GM21390 (cell line): Measurements from ENCODE around the gene MAMDC2.

ENCODE experiments used
- ATAC-seq: cut with Tn5 transposase; IDR thresholded peaks from one replicate; pipeline ENCODE4 v1.9.1; 2021; ENCODE audit not compliant: unreplicated experiment

Gene MAMDC2

DNA sequence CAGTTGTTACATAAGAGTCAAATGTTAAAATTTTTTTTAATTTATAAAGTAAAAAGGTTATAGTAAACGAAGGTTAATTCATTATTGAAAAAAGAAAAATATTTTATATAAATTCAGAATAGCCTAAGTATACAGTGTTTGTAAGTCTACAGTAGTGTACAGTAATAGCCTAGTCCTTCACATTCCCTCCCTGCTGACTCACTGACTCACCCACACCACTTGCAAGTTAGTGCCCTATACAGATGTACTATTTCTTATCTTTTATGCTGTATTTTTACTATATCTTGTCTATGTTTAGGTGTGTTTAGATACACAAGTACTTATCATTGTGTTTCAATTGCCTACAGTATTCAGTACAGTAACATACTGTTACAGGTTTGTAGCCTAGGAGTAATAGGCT, 57.6 kb downstream of the MAMDC2 start:
- no peak for ATAC-seq

DNA sequence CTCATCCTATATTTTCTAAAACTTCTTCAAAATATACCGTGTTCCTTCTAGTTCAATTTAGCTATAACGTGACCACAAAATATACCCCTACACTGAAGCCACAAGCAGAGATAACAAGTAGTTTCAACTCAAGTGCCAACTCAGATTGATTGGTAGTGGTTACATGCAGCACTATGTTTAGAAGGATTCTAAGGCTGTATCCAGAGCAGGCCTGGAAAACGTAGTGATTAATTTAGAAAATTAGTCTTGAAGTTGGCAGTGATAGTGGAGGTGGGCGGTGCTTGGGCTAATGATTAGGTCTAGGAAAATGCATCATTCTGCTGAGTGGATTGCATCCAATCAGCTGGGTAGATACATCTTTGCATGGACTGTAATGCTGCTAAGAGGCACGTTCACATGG, 61.5 kb downstream of the MAMDC2 start:
- ATAC-seq: no peak

GRCh38 chr9:70106571-70106970, 62.9 kb downstream of the MAMDC2 start:
- ATAC-seq: no peak

- ATAC-seq: no peak
Observed at GRCh38 chr9:70107558-70107957, 63.9 kb downstream of the MAMDC2 start.

DNA sequence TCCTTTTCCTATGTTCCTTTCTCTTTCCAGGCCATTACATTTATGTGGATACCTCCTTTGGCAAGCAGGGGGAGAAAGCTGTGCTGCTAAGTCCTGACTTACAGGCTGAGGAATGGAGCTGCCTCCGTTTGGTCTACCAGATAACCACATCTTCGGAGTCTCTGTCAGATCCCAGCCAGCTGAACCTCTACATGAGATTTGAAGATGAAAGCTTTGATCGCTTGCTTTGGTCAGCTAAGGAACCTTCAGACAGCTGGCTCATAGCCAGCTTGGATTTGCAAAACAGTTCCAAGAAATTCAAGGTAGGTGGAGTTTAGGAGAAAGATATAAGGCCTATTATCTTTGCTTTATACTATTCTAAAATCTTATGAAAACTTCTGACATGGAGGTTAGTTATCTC, 64.5 kb downstream of the MAMDC2 start:
- ATAC-seq: no peak

DNA sequence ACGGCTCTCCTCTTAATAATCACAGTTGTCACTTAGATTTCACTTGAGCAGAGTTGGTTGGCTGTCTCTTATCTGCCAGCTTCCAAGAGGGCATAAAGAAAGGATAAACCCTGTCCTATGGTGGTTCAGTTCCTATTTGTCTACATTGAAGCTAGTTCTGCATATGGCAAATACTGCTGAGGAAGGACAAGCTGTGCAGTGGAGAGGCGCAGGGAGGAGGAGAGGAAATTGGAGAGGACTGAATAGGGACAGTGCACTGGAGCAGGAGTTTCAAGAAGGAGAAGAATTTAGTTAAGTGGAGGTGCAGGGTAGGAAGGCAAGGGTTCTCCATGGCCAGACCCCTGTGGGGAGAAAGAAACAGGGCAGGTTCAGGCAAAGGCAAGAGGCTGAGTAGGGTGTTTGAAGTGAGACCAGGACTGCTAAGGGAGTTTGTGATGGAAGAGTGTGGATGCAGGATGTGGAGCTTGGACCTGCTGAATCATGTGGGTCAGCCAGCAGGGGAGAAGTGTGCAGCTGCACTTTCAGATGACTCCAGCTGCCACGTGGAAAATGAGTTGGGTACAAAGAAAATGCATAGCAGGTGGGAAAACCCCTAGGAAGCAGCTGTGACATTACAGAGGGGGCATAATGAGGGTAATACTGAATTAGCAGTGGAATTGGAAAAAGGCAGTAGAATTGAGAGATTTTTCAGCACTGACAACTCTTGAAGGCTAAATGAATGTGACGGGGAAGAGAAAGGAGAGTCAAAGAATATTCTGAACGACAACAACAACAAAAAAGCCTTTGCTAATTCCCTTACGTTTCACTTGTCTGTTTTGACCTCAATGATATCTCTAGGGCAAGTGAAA, 66.8 kb downstream of the MAMDC2 start:
- peak; percentile 15 for ATAC-seq

DNA sequence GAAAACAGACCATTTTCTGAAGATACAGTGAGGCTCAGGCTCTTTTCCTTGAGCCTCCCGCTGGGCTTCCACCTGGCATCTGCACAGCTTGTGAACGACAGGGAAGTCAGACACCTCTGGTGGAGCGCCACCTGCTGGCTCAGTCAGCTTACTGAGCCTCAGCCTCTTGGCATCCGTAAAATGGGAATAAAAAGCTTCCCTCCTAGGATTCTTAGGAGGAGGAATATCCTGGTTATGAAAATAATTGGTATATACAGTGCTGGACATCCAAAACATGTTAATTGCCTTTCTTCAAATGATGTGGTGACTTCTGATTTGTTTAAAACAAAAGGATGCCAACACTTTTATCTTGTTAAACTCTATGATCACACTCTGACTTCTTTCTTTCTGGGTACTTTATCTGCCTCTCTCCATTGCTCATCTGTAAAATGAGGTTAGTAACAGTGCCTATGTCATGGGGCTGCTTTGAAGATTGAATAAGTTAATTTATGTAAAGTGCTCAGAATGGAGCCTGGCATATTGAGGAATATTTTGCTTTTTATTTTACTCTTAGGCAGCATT, 67.5 kb downstream of the MAMDC2 start:
- peak; percentile 87 for ATAC-seq

GRCh38 chr9:70111641-70112236, 68.1 kb downstream of the MAMDC2 start:
- no peak for ATAC-seq

DNA sequence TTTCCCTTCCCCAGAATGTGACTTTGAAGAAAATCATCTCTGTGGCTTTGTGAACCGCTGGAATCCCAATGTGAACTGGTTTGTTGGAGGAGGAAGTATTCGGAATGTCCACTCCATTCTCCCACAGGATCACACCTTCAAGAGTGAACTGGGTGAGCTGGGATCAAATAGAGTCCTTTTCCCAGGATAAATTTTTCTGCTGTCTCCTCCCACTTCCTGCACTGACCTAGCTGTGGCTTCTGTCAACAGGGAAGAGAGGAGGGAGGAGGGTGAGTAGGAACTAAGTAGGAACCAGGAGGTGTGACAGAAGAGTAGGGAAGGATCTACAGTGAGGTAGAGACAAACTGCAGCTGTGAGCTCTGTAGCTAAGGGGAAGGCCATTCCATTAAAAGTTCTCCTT, 69.3 kb downstream of the MAMDC2 start:
- ATAC-seq: peak; percentile 12

DNA sequence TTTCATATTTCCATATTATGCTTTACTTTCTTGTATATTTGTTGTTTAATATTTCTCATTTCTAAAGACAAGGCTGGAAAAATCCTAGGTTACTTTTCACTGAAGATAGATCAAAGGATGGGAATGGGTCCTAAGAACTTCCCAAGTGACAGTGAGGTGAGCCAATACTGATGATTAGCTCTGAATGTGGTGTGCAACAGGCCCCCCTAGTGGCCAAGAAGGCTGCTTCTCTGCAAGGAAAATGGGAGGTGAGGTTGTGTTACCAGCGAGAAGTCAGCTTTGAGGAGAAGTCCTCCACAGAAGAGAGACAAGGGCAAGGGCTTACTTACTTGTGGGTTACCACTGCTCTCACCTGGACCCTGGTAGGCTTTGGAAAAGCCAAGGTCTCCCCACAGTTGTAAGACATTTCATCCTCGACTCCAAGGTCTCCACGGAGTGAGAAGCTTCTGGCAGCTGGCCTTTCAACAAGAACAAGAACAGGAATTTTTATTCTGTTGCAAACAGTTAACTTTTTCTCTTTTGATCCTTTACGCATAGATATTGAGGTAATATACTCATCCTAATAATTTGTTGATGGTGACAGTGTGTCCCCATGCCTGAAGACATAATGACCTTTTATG, 69.9 kb downstream of the MAMDC2 start:
- ATAC-seq: peak; percentile 75

DNA sequence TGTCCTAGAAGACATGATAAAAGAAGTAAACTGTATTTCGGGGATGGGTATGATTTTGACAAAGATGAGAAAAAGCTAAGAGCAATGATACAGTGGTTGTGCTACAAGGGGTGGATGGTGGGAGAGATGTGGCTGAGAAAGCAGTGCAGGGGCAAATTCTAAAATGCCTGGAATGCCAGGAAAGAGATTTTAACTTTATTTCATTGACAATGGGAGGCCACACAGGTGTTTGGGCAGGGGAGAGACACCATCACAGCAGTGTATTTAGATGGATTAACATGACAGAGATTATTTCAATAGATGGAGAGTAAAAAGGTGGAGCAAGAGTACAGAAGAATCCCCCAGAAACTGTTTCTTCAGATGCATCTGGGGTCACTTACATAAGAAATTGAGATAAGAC, 71.2 kb downstream of the MAMDC2 start:
- no peak for ATAC-seq

DNA sequence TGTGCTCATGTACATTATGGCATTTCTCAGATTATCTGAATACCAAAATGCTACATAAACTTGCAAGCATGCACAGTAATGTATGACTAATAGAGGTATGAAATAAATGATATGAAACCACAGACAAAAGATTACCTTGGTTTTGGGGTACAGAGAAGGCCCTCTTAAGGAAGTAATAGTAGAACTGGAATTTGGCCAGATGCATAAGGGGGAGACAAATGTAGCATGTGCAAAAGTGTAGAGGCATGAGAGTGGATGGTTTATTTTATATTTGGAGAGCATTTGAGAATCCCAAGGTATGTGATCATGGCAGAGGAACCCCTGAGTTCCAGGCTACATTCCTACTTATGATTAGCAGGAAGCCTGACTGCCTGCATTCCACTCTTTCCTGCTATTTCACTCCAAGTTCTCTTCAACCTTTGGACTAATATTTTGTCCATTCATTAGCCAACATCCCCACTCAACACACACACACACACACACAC, 74.2 kb downstream of the MAMDC2 start:
- ATAC-seq: no peak

DNA sequence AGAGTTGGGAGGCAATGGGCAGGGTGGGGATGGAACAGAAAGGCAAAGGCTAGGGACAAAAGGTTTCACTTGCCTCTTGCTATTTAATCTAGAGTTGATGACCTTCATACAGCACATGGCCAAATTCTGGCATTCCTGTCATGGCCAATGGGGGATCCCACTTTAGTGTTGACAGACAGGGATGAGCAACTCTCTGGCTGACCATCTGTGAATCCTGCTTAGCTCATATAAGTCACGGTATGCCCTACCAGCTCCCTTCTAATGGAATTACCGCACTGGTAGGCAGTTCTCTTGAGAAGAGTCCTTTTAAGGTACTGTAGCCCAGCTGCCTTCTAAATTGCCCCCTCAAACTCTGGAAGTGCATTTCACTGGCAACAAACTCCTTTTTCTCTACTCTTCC, 76.1 kb downstream of the MAMDC2 start:
- ATAC-seq: no peak

DNA sequence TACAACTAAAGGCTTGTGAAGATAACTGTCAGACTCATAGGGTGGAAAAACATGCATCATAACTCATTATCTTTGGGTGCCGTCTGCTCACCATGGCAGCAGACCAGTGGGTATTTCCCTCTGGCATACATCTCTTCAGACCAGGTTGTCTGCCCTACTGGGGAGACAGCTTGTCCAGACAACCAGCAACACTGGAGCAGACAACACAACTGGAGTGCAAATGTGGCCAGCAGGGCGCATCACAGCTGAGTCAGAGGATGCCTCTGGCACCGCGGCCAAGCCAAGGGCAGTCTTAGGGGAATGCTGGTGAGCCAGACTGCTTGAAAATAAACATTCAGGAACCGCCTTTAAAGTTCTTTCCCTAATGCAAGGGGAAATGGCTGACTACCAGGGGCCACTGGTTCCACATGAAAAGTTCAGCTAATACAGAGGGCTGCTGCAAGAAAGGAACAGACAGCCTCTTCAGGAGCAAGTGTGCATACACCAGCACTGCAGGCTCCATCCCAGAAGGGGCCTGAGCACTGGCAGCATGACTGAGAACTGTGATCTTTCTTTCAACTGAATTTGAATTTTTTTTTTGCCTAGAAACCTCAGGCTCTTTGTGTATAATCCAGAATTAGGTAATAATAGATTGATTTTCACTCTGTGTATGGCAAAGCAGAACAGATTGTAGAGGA, 77.3 kb downstream of the MAMDC2 start:
- no peak for ATAC-seq

GRCh38 chr9:70121818-70122436, 78.3 kb downstream of the MAMDC2 start:
- no peak for ATAC-seq

- ATAC-seq: no peak
Observed at GRCh38 chr9:70123695-70124094, 80.0 kb downstream of the MAMDC2 start.

DNA sequence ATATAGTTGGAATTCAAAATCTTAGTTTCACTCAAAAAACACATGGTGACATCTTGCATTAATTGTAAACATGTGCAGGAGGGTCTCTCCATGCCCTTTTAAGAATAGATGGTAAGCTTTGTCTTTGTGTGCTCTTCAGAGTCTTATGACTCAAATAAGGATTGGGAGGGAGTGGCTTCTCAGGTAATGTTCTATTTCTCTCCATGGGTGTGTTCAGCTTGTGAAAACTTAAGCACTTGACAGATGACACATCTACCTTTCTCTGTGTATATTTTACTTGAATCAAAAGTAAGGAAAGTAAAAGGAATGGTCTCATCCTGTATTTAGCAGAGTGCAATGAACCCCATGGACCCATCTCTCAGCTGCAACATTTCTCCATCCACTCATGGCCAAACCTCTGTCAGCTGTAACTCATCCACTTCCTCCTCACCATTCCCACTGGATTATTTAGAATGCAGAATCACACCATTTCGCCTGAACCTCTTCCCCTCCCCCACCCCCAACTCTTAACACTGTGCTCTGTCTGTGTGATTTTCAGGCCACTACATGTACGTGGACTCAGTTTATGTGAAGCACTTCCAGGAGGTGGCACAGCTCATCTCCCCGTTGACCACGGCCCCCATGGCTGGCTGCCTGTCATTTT, 82.1 kb downstream of the MAMDC2 start:
- no peak for ATAC-seq

- ATAC-seq: no peak
Observed at GRCh38 chr9:70127036-70127435, 83.4 kb downstream of the MAMDC2 start.

DNA sequence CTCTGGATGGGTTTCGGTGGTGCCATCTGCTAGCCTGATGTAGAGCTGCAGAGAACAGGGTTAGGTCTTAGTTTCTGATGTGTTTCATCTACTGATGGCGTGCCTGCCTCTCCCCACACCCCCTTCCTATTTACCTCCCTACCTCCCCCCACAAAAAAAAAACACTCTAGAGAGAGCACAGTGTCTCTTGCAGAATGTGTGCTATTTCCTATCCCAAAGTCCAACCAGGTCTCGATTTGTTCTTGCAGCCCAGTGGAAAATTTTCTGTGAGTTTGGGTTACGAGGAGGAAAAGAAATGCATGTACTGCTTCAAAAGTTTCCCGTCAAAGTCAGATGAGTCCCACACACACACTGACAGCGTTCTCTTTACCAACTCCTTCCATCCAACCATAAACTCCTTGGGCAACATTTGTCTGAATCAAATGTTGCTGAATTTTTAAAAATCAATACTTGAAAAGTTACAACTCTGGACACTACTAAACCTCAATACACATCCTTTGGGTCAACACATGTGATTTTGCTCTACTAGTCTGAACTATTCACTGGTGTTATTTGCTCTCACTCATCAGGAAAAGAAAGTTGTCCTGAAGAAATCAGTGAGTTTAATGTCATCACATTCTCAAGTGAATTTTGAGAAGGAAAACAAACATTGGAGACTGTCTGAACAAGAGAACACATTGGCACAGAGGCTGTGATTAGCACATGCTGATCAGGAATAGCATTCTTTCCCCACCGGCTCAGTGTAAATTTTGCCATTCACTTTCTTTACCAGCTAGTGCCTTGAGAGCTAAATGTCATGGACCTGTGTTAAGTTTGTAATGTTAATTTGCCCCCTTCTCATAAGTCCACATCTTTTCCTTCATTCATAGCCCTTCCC, 84.1 kb downstream of the MAMDC2 start:
- no peak for ATAC-seq
